Posterior cingulate gyrus (tissue), 11 donors: ENCODE measurements around the gene CEACAM4.
"Not testable (repeated sequence)": the region's sequence is repeated elsewhere in the genome, so short reads cannot be mapped to it uniquely, and the experiment has no call there.

ENCODE experiments used
- DNase-seq, 10 donors: peaks; one replicate each; pipeline versions ENCODE4 v3.0.0 to v3.0.0-alpha.2; 2020 to 2021; ENCODE audit warnings: mixed read lengths in 3 of 10
- intact Hi-C: fragments of 100-400 bp; cut with DNase I; formaldehyde crosslinking; loops from one replicate; pipeline ENCODE4 v1.15.1; 2023

CEACAM4 gene

GRCh38 chr19:41626877-41627276, at the start of gene CEACAM4:
TSS of gene CEACAM4 (minus strand) at chr19:41627074. CDS start at chr19:41626963, 111 bp downstream.
- DNase-seq, result peak in 1 of 10 donors; percentile 8

DNA sequence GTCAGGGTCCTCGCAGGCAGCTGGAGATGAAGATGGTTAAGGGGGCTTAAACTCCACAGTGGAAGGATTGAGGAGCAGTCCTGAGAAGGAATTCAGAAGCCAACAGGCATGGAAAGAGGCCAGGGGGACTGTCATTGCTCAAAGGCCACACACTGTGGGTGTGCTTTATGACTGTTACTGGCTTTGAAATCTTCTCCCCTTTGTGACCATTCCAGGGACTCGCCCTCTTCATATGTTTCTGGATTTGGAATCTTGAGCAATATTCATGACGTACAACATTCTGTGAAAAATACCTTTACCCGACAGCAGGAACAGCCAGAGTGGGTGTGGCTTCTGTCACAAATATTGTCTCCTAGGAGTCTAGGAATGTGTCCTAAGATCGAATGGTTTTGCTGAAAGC, 44.6 kb upstream of the CEACAM4 start:
- intact Hi-C loops, result no loop called here
- DNase-seq, result no peak

More at GRCh38 chr19:41626877-41627276, at the start of gene CEACAM4:
- intact Hi-C loops, result no loop called here

GRCh38 chr19:41670755-41671154, 43.9 kb upstream of the CEACAM4 start:
- intact Hi-C loops, result no loop called here

GRCh38 chr19:41668315-41668714, 41.4 kb upstream of the CEACAM4 start:
- intact Hi-C loops, result no loop called here
- DNase-seq, result no peak

More at GRCh38 chr19:41670755-41671154, 43.9 kb upstream of the CEACAM4 start:
- DNase-seq, result no peak

- intact Hi-C loops, result no loop called here
- DNase-seq, result no peak
Measured at GRCh38 chr19:41666075-41666474, 39.2 kb upstream of the CEACAM4 start.

- intact Hi-C loops, result no loop called here
- no peak for DNase-seq
Measured at GRCh38 chr19:41657157-41657556, 30.3 kb upstream of the CEACAM4 start.

- DNase-seq, intact Hi-C loops: not testable (repeated sequence)
Measured at GRCh38 chr19:41656756-41657155, 29.9 kb upstream of the CEACAM4 start.

GRCh38 chr19:41652250-41652649, 25.4 kb upstream of the CEACAM4 start:
- intact Hi-C loops, result no loop called here

GRCh38 chr19:41649827-41650226, 23.0 kb upstream of the CEACAM4 start:
- intact Hi-C loops, result no loop called here
- DNase-seq, result no peak

More at GRCh38 chr19:41652250-41652649, 25.4 kb upstream of the CEACAM4 start:
- no peak for DNase-seq

- intact Hi-C loops, result no loop called here
- no peak for DNase-seq
Measured at GRCh38 chr19:41646589-41647204, 19.8 kb upstream of the CEACAM4 start.

- intact Hi-C loops, result loop anchor here (5.0 kb wide), 1 partner anchor 105 kb away; no protein-coding TSS in a partner anchor
- DNase-seq, result peak in 8 of 10 donors; percentile 45 to 91 (median 71)
Measured at GRCh38 chr19:41641879-41642485, 15.1 kb upstream of the CEACAM4 start.

GRCh38 chr19:41638641-41639081, 11.8 kb upstream of the CEACAM4 start:
- intact Hi-C loops, result no loop called here
- no peak for DNase-seq

DNA sequence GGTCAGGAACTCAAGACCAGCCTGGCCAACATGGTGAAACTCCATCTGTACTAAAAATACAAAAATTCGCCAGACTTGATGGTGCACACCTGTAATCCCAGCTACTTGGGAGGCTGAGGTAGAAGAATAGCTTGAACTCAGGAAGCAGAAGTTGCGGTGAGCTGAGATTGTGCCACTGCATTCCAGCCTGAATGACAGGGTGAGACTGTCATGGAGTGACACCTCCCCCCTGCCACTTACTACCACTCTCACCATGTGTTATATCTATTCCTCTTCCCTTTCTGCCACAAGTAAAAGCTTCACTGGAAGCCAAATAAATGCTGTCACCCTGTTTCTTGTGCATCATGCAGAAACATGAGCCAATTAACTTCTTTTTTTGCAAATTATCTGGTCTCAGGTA, 10.6 kb upstream of the CEACAM4 start:
- DNase-seq, result no peak
- intact Hi-C loops, result no loop called here

DNA sequence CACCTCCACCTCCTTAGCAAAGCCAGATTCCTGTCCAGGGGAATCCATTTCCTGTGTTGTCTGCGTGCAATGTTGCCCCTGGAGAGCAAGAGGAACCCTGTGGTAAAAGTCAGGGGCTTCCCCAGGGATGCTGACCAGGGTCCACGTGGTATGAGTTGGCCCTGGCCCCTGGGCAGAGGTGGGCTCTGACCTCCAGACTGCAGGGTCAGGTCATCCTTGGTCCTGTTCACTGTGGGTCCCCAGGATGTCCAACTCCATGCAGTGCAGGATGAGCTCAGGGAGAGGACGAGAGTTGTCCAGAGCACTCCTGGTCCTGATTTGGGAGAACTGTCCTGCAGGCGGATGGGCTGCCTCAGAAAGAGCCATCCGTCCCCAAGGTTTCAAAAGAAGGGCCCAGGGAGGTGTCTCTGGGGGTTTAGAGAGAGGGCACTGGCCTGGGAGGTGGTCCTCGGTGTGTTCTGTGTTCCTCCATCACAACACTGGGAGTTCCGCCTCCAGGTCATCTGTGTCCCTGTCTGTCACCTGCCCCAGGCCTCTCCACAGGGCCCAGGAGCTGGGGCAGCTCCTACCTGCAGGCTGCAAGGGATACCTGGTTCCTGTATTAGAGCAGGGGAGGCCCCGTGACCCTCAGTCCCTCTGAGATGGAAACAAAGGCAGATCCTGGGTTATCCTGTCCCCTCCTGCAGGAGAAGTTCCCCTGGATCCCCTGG, 1.2 kb upstream of the CEACAM4 start:
- DNase-seq, result no peak
- intact Hi-C loops, result no loop called here

GRCh38 chr19:41626278-41626677, 596 bp downstream of the CEACAM4 start:
- DNase-seq, result no peak
- intact Hi-C loops, result no loop called here

GRCh38 chr19:41624937-41625336, 1.9 kb downstream of the CEACAM4 start:
- no peak for DNase-seq
- intact Hi-C loops, result no loop called here

GRCh38 chr19:41624515-41624914, 2.4 kb downstream of the CEACAM4 start:
- no peak for DNase-seq

GRCh38 chr19:41623360-41623759, 3.5 kb downstream of the CEACAM4 start:
- intact Hi-C loops, result no loop called here
- no peak for DNase-seq

More at GRCh38 chr19:41624515-41624914, 2.4 kb downstream of the CEACAM4 start:
- intact Hi-C loops, result no loop called here

- intact Hi-C loops, result no loop called here
- no peak for DNase-seq
Measured at GRCh38 chr19:41621654-41622053, 5.2 kb downstream of the CEACAM4 start.

GRCh38 chr19:41621226-41621625, 5.6 kb downstream of the CEACAM4 start:
- intact Hi-C loops, result no loop called here

DNA sequence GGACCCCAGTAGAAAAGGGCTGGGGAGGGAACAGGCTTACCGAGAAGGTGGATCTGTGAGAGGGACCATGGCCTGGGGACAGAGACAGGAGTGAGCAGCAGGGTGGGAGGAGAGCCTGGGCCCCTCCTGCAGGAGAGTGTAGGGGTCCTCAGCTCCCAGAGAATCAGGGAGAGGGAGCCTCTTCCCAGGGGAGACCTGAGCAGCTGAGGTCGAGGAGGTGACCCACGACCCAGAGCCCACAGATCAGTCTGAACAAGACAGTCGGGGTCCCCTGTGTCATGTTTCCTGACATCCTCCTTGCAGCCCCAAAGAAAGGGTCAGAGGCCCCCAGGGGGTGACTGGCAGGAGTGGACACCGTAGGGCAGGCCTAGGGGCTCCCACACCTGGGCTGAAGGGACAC, 6.7 kb downstream of the CEACAM4 start:
- intact Hi-C loops, result no loop called here
- no peak for DNase-seq

More at GRCh38 chr19:41621226-41621625, 5.6 kb downstream of the CEACAM4 start:
- no peak for DNase-seq
